ENCODE results near the gene KLF15. TPM values are rescaled to one million over a fixed set of nuclear protein-coding genes. Genes with fewer than 3 reads are reported as not detected.

The KLF15 gene
- total RNA-seq, 1 experiment from 2014 or later = 3.3 TPM

DNA sequence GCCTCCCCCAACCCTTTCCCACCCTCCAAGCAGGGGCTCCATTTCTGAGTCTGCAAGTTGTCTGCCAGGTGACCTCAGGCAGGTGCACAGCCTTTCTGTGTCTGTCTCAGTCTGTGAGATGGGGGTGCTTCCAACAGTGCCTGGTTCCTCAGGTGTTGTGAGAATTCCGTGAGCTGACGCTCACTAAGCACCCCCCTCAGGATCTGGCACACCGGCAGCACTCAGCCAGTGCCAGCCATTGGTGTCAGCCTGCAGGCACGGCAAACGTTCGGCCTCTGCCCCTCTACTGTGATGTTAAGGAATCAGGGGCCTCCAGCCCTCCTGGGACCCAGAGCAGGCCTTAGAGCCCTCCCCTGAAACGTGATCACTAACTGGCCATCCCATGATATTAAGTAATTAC, 2.4 kb downstream of the KLF15 start:
- intact Hi-C loops (cut with micrococcal nuclease) = no loop called here
- ChIA-PET RAD21 (ENCODE audit: low non-redundant PET in 1 of 2, low total read pairs in 2 of 2, uncharacterized antibody in 2 of 2, unreplicated experiment in 2 of 2) (no interaction called here), POLR2A (no interaction called here), CTCF (no interaction called here)
- no peaks in the 10 kb centered on the region for H3K79me2 ChIP-seq (ENCODE audit: insufficient read depth, low read length)
- no peak overlapping the region for H3K27ac ChIP-seq (ENCODE audit: low read depth, low read length)
- H2AFZ ChIP-seq (ENCODE audit: low read depth, low read length, poor library complexity, severe bottlenecking) = no peak overlapping the region
- DNase-seq (ENCODE audit: low read depth, low spot score) (no peak), ATAC-seq (no peak)
- peaks cover 10 to 30% of the 10 kb centered on the region in 2 experiments; a peak in 3 of 4 replicates for H3K4me1 ChIP-seq (ENCODE audit: control insufficient read depth in 1 of 2, insufficient read depth in 2 of 2, low read length in 2 of 2)
- H3K9me2 ChIP-seq (ENCODE audit: insufficient read depth) = no peaks in the 10 kb centered on the region
- no peaks in the 10 kb centered on the region for H3K36me3 ChIP-seq (ENCODE audit: control insufficient read depth in 1 of 2, insufficient read depth in 2 of 2, low read length in 2 of 2)
- no peak overlapping the region for H3K9ac ChIP-seq (ENCODE audit: low read length)
- no peaks in the 10 kb centered on the region for H3K9me3 ChIP-seq (ENCODE audit: control insufficient read depth in 1 of 2, insufficient read depth in 1 of 2, low read depth in 1 of 2, low read length in 2 of 2)
- TF ChIP-seq ZFX (IDR thresholded peaks at IDR 0.05) = no peak
- TF ChIP-seq EGR1 (IDR thresholded peaks at IDR 0.05; ENCODE audit: low read depth) = no peak
- TF ChIP-seq ELF1 (IDR thresholded peaks at IDR 0.05; ENCODE audit: borderline replicate concordance, low read depth) = no peak
- TF ChIP-seq, protein P1, sequence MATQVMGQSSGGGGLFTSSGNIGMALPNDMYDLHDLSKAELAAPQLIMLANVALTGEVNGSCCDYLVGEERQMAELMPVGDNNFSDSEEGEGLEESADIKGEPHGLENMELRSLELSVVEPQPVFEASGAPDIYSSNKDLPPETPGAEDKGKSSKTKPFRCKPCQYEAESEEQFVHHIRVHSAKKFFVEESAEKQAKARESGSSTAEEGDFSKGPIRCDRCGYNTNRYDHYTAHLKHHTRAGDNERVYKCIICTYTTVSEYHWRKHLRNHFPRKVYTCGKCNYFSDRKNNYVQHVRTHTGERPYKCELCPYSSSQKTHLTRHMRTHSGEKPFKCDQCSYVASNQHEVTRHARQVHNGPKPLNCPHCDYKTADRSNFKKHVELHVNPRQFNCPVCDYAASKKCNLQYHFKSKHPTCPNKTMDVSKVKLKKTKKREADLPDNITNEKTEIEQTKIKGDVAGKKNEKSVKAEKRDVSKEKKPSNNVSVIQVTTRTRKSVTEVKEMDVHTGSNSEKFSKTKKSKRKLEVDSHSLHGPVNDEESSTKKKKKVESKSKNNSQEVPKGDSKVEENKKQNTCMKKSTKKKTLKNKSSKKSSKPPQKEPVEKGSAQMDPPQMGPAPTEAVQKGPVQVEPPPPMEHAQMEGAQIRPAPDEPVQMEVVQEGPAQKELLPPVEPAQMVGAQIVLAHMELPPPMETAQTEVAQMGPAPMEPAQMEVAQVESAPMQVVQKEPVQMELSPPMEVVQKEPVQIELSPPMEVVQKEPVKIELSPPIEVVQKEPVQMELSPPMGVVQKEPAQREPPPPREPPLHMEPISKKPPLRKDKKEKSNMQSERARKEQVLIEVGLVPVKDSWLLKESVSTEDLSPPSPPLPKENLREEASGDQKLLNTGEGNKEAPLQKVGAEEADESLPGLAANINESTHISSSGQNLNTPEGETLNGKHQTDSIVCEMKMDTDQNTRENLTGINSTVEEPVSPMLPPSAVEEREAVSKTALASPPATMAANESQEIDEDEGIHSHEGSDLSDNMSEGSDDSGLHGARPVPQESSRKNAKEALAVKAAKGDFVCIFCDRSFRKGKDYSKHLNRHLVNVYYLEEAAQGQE (IDR thresholded peaks at IDR 0.05; ENCODE audit: low read depth) = no peak
- TF ChIP-seq POLR2A (IDR thresholded peaks at IDR 0.05; ENCODE audit: borderline replicate concordance, extremely low read depth, insufficient read depth, insufficient read length) = no peak
- no peak for TF ChIP-seq POLR2AphosphoS5 (IDR thresholded peaks at IDR 0.05; ENCODE audit: low read depth, low read length)
- no peak for TF ChIP-seq CBX3 (IDR thresholded peaks at IDR 0.05; ENCODE audit: low read depth)
- TF ChIP-seq, protein P2, sequence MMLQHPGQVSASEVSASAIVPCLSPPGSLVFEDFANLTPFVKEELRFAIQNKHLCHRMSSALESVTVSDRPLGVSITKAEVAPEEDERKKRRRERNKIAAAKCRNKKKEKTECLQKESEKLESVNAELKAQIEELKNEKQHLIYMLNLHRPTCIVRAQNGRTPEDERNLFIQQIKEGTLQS (IDR thresholded peaks at IDR 0.05) = no peak
- no peak for TF ChIP-seq ZNF274 (IDR thresholded peaks at IDR 0.05; ENCODE audit: low read depth, low read length)
- TF ChIP-seq JUND (IDR thresholded peaks at IDR 0.05) = no peak
- TF ChIP-seq SIN3A (IDR thresholded peaks at IDR 0.05; ENCODE audit: low read depth) = no peak
- TF ChIP-seq EZH2phosphoT487 (IDR thresholded peaks at IDR 0.05; ENCODE audit: borderline replicate concordance) = no peak
- TF ChIP-seq, protein P3, sequence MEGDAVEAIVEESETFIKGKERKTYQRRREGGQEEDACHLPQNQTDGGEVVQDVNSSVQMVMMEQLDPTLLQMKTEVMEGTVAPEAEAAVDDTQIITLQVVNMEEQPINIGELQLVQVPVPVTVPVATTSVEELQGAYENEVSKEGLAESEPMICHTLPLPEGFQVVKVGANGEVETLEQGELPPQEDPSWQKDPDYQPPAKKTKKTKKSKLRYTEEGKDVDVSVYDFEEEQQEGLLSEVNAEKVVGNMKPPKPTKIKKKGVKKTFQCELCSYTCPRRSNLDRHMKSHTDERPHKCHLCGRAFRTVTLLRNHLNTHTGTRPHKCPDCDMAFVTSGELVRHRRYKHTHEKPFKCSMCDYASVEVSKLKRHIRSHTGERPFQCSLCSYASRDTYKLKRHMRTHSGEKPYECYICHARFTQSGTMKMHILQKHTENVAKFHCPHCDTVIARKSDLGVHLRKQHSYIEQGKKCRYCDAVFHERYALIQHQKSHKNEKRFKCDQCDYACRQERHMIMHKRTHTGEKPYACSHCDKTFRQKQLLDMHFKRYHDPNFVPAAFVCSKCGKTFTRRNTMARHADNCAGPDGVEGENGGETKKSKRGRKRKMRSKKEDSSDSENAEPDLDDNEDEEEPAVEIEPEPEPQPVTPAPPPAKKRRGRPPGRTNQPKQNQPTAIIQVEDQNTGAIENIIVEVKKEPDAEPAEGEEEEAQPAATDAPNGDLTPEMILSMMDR (IDR thresholded peaks at IDR 0.05 in 2 of 3, conservative IDR thresholded peaks at IDR 0.05 in 1 of 3; ENCODE audit: borderline replicate concordance in 1 of 3, insufficient read depth in 1 of 3, low read depth in 2 of 3, low read length in 2 of 3) = no peak
- TF ChIP-seq FOSL1 (IDR thresholded peaks at IDR 0.05; ENCODE audit: low read depth) = no peak
- no peak for TF ChIP-seq SRF (IDR thresholded peaks at IDR 0.05; ENCODE audit: low read depth)
- peaks cover 6% of the 10 kb centered on the region; the same call in 1 of the 2 replicates for H3K27me3 ChIP-seq (ENCODE audit: insufficient read depth, low read length)
- no TSS peak for BruUV-seq (replicated peaks)
- H3K4me3 ChIP-seq (replicated peaks in 1 of 2; ENCODE audit: low read depth in 1 of 2, low read length in 2 of 2) = no peak overlapping the region
- H4K20me1 ChIP-seq (ENCODE audit: insufficient read depth) = no peaks in the 10 kb centered on the region
- no peak overlapping the region for H3K4me2 ChIP-seq (ENCODE audit: low read length)

Measured in HCT116 (cell line).